Left colon (tissue), 2 donors: Measurements from ENCODE around the gene ARHGAP23. TPM values are rescaled to one million over a fixed set of nuclear protein-coding genes. Genes with fewer than 3 reads are reported as not detected.
"Not testable (repeated sequence)": the region's sequence is repeated elsewhere in the genome, so short reads cannot be mapped to it uniquely, and the experiment has no call there.

ENCODE experiments used
- ATAC-seq: fragments of 200-7000 bp; cut with Tn5 transposase; one replicate; pipeline ENCODE4 v1.9.1; 2020; ENCODE audit warnings: mild to moderate bottlenecking, moderate library complexity
- DNase-seq, 2 donors: peaks; one replicate each; pipeline ENCODE4 v3.0.0-alpha.2; 2020
- intact Hi-C, 2 donors: fragments of 100-400 bp; cut with DNase I in 1 of 2; cut with micrococcal nuclease in 1 of 2; formaldehyde crosslinking; loops; one replicate each; pipeline versions ENCODE4 v1.11.2 to v1.14.0; 2022; cut with DNase I, micrococcal nuclease
- total RNA-seq, 2 donors: library from RNA; stranded (reverse); fragmentation: NEBNext Ultra II Directional; extraction: Animal tissue kit (Norgen Biotek cat#: 25700); gene quantifications; one replicate each; pipeline ENCODE4 v1.2.1, GENCODE V29; 2021
- donor health status: DM: no; HTN: no; CAD: no.
- donor health status: DM: yes; HTN: yes; CAD: no.

Gene ARHGAP23
- total RNA-seq, 2 donors from 2014 or later: 3.9 to 11.3 TPM

DNA sequence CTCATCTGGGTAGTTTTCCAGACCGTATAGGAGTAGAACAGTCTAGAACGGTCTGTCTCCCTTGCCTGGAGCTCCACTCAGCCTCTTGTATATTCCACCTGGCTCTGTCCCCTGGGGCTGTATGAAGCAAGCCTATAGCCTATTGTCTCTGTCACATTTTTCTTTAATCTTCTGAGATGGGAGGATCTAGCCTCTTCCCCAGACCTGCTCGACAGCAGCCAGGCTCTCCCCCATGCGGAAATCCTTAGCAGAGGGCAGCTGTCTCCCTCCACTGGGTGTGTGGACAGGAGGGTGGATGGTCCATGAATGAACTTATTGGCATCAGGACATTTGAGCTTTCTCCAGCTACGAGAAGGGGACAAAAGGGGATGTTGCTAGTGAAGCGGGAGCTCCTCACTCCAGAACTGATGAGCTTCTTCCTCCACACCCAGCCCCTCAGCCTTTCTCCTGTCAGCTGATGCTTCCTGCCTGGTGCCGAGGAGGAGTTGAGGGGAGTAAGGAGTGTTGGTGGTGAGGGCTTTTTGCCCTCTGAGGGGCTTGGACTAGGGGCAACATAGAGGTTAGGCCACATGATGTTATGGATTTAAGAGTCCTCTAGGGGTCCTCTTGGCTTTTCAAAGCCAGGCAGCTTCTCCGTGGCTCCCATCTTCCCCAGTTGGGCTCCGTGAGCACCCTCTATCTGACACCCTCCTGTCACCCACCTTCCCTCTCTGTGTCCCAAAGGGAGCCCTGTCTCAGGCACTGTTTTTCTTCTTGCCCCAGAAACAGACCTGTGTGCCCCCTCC lies 28.0 kb downstream of the ARHGAP23 start:
- intact Hi-C loops: no loop called here
- DNase-seq: no peak
- no peak for ATAC-seq

GRCh38 chr17:38457577-38458371 lies 29.5 kb downstream of the ARHGAP23 start:
- ATAC-seq (no peak), DNase-seq (no peak)
- intact Hi-C loops: no loop called here

DNA sequence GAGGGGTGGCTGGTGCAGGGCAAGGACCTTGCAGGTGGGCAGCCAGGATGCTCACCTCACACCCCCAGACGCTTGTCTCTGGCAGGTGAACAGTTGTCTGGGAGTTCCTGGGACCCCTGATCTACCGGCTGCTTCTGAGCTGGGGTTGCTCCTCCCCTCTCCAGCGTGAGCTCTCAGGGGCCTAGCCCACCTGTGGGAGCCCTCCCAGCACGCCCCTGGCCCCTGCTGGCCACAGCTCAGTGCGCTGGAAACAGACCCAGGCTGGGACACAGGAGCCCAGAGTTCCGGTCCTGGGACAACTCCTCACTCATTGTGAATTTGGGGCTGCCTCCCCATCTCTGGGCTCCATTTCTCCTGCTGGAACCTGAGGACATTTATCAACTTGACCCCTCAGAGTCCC lies 30.3 kb downstream of the ARHGAP23 start:
- intact Hi-C loops: no loop called here
- ATAC-seq (no peak), DNase-seq (no peak)

GRCh38 chr17:38459567-38459966 lies 31.3 kb downstream of the ARHGAP23 start:
- intact Hi-C loops: no loop called here
- no peak for DNase-seq
- ATAC-seq: no peak

GRCh38 chr17:38460082-38460715 lies 31.9 kb downstream of the ARHGAP23 start:
- intact Hi-C loops: no loop called here
- DNase-seq (no peak), ATAC-seq (no peak)

- ATAC-seq (no peak), DNase-seq (no peak)
- intact Hi-C loops: no loop called here
Observed at GRCh38 chr17:38460716-38461630, 32.7 kb downstream of the ARHGAP23 start.

- no peak for DNase-seq
- ATAC-seq: no peak
- intact Hi-C loops: no loop called here
Observed at GRCh38 chr17:38461683-38462082, 33.4 kb downstream of the ARHGAP23 start.

- no peak for DNase-seq
- intact Hi-C loops: no loop called here
- ATAC-seq: no peak
Observed at GRCh38 chr17:38463451-38463858, 35.2 kb downstream of the ARHGAP23 start.

DNA sequence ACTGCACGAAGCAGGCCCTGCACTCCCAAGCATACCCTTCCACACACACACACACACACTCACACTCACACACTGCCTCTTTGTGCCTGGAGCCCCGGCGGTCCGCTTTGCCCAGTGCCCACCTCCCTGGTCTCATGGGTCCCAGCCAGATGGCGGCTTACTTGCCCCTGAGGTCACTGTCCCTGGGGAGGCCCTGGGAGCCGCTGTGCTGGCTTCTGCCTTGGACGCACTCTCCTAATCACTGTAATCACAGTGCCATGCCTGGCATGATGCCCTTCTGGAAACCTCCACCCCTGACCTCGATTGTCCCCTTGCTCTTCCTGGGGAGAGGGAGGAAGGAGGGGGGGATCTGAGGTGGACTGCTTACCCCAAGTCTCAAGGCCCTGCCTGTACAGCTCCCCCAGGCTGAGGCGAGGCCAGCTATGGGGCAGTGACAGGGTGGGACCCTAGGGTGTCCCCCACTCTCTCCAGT lies 36.0 kb downstream of the ARHGAP23 start:
- intact Hi-C loops: no loop called here
- DNase-seq: peak in 1 of 2 donors; percentile 21
- ATAC-seq: peak; percentile 20

DNA sequence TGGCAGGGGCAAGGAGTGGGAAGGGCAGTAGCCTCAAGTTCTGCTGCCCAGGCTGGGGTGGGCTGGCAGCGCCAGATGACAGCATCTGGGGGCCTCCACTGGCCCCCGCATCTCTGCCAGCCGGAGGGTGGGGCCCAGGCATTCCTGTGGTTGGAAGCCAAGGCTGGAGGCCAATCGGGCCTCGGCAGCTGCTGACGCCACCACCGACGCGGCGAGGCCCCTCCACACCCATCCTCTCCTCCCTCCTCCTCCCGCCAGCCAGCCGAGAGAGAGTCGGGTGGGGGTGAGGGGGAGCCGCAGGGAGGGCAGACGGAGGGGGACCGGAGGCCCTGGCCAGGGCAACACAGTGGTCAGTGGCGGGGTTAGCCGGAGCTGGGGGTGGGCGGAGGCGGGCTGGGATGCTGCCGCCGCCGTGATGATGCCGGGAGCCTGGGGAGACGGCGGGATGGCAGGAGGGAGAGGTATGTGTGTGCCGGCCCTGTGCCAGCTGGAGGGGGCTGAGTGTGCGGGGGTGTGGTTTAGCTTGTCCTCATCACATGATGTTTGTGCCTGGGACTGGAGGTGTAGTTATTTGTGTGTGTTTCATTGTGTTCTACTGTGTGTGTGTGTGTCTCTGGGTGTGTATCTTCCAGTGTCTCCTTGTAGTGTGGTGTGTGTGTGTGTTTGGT lies 36.6 kb downstream of the ARHGAP23 start:
- DNase-seq (peak; percentile 51 to 80), ATAC-seq (peak; percentile 71)
- intact Hi-C loops: no loop called here

DNA sequence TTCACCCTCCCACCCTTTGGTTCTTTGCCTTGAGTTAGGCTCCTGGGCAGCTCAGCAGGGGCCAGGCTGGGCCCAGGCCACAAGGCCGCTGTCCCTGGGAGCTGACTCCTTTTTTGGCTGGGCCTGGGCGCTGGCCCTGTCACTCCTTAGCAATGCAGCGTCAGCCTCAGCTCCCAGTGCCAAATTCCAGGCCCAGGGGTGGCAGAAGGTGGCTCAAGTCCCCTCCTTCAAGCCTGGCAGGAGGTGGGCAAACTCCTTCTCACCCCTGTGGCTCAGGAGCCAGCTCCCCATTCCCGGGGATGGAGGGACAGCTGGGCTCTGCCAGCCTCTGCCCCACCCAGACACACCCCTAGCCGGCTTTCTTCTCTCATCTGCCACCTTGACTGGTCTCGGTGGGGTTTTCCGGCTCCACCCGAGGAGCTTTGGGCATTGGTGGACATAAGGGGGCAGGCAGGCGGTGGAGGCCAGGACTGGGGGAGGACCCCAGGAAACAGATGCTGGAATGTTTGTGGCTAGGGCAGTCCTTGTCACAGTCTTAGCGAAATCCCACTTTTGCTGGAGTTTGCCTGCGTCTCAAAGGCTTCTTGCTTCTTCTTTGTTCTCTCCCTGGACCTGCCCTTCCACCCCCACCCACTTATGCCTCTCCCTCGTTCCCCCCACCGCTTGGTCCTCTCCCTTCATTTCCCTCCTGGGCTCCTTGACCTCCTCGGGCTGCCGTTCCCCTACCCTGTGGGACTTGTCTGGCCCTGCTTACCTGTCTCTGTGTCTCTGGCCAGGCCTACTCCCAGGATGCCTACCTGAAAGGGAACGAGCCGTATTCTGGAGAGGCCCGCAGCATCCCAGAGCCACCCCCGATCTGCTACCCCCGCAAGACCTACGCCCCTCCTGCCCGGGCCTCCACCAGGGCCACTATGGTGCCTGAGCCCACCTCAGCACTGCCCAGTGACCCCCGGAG lies 37.4 kb downstream of the ARHGAP23 start:
- intact Hi-C loops: no loop called here
- DNase-seq: no peak
- ATAC-seq: peak; percentile 33

GRCh38 chr17:38466346-38467315 lies 38.4 kb downstream of the ARHGAP23 start:
- no peak for ATAC-seq
- DNase-seq: no peak
- intact Hi-C loops: no loop called here

DNA sequence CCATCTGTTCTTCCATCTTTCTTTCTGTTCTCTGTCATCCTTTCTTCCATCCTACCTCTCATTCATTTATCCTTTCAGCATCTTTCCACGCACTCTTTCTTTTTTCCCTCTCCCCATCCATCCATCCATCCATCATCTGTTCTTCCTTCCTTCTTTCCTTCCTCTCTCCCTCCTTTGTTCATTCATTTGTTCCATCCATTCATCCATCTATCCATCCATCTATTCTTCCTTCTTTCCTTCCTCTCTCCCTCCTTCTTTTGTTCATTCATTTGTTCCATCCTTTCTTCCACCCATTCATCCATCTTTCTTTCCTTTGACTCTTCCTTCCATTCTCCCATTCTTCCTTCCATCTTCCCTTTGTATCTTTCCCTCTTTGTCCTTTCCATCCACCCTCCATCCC lies 39.2 kb downstream of the ARHGAP23 start:
- ATAC-seq (no peak), DNase-seq (no peak)
- intact Hi-C loops: no loop called here

- intact Hi-C loops: no loop called here
- ATAC-seq (no peak), DNase-seq (no peak)
Observed at GRCh38 chr17:38469875-38470274, 41.6 kb downstream of the ARHGAP23 start.

DNA sequence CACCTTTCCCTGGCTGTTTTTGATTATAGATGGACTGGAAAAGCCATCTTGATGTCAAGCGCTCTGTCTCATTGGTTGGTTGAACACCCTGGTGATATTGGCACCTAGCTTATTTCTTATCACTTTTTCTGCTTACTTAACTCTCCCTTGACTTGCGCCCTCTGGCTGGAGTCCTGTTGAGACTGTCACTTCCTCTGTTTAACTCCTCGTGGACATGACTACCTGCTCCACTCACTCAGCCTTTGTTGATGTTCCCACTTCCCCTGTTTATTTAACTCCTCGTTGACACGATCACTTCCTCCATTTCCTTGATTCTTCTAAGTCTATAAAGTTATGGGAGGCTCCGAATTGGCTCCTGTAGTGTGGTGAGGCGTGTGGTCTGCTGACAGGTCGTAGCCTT lies 43.0 kb downstream of the ARHGAP23 start:
- DNase-seq, ATAC-seq, intact Hi-C loops: not testable (repeated sequence)

DNA sequence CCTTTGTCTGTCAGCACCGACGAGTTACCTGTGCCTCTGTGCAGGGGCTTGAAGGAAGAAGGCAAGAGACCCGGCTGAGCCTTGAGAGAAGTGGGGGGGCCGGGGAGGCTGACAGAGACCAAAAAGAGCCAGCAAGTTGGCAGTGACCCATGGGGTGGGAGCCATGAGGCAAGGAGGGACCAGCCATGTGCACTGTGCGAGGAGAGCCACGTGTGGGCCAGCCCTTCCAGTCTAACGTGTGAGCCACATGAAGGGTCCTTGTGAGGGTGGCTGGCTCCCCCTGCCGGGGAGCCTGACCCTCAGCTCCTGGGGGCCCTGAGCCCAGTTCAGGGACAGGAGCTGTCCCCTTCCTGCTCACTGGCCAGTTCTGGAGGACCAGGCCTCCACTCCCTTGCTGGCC lies 46.4 kb downstream of the ARHGAP23 start:
- not testable (repeated sequence) for ATAC-seq, DNase-seq
- intact Hi-C loops: loop anchor here in 1 of 2 donors (5.0 kb wide), 1 partner anchor 32 kb away; no protein-coding TSS in a partner anchor
